MM.1S (cell line): ENCODE data around the gene PREX1.

Experiments
- CTCF ChIP-seq: fragments of 300-600 bp; sonication (generic); IDR thresholded peaks from 2 replicates; pipeline ENCODE4 v1.5.1; 2016; ENCODE audit warnings: antibody characterized with exemption, low read length, mixed read lengths
- EZH2phosphoT487 ChIP-seq: fragments of 300-600 bp; sonication (generic); IDR thresholded peaks from 2 replicates; pipeline ENCODE4 v1.6.1; 2018; ENCODE audit warnings: antibody characterized with exemption, low read length

GRCh38 chr20:48774696-48775095, 53.1 kb downstream of the PREX1 start:
- TF ChIP-seq CTCF (no peak), EZH2phosphoT487 (no peak)
